Renal cortical epithelial cell (primary cell): Measurements from ENCODE around the gene UBA7. TPM values are rescaled to one million over a fixed set of nuclear protein-coding genes. Genes with fewer than 3 reads are reported as not detected.
"Not testable (repeated sequence)": the region's sequence is repeated elsewhere in the genome, so short reads cannot be mapped to it uniquely, and the experiment has no call there.

Source experiments
- DNase-seq: peaks from one replicate; pipeline ENCODE4 v3.0.0-alpha.2; 2011; ENCODE audit warnings: low read depth
- total RNA-seq: library from RNA; depleted of rRNA; stranded (reverse); fragments of >200 nt; gene quantifications from 2 replicates; pipeline ENCODE4 v1.2.3, GENCODE V29; 2014

UBA7 gene
- 24.8 and 25.1 TPM in 2 replicates for total RNA-seq

DNA sequence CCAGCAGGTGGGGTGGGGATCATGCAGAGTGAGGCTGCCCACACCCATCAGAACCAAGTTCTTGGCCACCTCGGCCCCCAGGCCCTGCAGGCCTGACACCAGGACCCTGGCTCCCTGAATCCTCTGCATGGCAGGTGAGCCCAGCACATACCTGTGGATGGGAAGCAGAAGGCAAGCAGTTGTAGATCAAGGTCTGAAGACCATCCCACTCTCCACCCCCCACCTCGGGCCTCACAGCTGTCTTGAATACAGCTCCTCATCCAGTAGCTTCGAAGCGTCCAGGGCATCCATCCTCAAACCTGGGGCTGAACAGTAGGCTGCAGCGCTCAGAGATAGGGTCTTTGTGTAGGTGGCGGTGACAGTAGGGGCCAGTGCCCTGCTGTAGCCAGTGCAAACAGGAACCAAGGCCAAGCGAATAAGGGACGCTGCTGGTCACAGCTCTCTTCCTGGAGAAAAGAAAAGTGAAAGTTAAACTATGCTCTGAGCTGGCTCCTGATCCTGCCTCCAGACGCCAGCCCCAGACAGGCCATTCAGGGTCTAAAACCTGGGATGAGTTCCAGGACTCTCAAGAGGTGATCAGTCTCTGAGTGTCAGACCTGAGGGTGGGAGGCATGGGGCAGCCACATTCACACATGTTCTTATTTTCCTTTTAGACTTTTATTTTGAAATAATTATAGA is at the start of gene UBA7:
Gene UBA7 (minus strand): TSS at position 457 of the 678 bp plus-strand sequence. CDS start 166 bp downstream, at position 291.
- DNase-seq: peak; percentile 60

- no peak for DNase-seq
These were observed 46.0 kb upstream of the UBA7 start for GRCh38 chr3:49859576-49860305.

GRCh38 chr3:49856181-49857005 is 42.6 kb upstream of the UBA7 start, which contains the start of gene TRAIP:
Gene TRAIP, minus strand, starts transcription at chr3:49856564. Its CDS starts 111 bp downstream, at chr3:49856453.
- DNase-seq: peak; percentile 86

DNA sequence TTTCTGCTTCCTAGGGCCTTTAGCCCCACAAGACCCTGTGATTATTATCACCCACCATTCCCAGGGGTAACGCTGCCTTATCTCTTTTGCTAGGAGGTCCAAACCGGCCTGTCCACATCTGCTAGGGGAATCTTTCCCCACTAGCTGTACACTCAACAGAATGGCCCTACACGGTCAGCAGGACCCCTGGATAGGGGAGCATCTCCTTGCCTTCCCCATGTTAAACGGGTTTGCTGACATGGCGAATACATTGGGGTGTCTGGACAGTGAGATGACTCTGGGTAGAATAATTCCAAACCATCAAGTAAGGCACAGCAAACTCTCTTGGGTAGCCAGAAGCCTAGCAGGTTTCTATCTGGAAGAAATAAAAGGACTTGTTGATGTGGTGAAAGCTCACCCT is 41.9 kb upstream of the UBA7 start:
- no peak for DNase-seq

DNA sequence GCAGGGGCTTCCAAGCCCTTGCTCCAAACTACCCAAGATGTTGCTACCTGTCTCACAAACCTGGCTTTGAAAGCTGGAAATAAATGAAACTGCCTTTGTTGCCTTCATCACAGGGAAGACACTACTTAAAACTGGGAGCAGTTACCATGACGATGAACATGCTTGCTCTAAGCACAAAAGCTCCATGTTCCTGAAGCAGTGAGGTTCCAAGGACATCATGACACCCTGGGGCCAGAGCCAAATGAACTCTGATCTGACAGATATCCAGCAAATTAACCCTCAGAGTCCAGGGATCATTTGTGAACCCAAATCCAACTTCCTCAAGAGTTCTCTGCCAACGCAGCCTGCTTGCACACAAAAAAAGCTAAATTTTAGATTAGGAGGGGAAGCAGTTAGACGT is 31.9 kb upstream of the UBA7 start:
- no peak for DNase-seq

DNA sequence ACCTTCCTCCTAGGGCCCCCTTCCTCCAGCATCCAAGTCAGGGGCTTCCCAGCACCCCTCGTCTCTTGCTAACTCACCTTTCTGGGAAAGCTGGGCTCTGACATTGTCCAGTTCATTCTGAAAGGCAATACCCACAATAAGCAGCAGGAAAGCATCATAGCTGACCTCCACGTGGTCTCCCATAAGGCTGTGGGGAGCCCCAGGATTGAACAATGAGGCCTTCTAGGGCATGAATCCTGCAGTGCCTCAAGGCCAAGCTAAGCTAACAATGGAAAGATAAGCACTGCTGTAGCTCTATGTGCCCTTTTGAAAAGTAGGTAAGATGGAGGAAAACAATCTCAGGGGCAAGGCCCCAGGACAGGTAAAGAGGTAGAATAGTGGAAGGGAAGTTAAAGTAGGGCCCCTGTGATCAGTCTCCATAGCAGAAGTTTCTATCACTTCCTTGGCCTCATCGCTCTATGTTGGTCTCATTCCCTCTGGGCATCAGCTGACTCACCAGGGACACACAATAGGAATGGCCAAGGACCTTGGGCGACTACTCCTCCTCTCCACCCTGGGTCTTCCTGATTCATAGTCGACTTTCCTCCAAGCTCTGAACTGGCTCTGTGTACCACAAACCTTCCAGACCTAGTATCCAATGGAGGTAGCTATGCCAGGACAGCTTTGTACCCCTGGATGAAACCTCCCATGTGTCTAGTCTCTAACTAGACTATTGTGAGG is 30.9 kb upstream of the UBA7 start:
- no peak for DNase-seq

DNA sequence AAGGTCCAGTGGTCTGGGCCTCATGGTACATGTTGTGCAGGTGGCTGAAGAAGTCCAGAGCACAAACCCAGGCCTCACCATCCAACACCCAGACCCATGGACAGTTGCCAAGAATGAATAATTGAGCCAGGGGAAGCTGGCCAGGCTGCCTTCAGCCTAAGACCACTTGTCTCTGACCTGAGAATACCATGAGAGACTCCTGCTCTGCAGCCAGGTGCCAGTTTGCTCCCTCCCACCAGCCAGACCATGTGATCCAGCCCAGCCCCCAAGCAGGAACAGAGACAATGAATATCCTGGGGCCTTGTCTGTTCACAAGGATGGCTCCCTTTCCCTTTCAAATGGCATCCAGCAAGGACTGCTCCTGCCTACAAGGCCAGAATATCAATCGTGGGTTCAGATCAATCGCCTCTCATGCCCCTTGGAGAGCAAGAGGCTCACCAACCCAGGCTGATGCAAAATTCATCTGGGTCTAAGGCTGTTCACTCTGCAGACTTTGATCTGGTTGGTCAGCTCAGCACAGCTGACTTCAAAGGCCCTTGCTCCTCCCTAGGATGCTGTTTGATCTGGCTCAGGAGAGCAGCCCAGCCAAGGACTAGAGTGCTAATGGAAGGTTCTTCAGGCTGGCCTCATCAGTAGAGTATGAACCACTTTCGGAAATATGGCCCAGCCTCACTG is 29.2 kb upstream of the UBA7 start:
- no peak for DNase-seq

GRCh38 chr3:49841806-49842205 is 28.1 kb upstream of the UBA7 start:
- no peak for DNase-seq

GRCh38 chr3:49841126-49841696 is 27.5 kb upstream of the UBA7 start:
- DNase-seq: peak; percentile 22

DNA sequence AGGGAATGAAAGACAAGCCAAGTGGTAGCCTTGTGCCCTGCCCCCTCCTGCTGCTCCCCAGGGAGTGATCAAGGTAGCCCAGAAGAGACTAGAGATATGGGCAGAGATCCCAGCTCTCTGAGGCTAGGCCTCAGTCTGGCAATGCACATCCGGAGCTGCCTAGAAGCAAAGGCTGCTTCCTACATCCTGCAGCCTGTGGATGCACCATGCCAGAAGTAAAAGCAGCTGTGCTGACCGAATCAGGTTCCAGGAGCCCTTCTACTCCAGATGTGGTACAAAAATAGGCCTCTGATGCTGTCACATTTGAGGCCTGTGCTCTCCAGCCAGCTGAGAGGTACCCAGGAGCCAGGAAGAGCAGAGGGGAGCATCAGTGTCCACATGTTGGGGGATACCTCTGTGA is 26.6 kb upstream of the UBA7 start:
- DNase-seq: no peak

DNA sequence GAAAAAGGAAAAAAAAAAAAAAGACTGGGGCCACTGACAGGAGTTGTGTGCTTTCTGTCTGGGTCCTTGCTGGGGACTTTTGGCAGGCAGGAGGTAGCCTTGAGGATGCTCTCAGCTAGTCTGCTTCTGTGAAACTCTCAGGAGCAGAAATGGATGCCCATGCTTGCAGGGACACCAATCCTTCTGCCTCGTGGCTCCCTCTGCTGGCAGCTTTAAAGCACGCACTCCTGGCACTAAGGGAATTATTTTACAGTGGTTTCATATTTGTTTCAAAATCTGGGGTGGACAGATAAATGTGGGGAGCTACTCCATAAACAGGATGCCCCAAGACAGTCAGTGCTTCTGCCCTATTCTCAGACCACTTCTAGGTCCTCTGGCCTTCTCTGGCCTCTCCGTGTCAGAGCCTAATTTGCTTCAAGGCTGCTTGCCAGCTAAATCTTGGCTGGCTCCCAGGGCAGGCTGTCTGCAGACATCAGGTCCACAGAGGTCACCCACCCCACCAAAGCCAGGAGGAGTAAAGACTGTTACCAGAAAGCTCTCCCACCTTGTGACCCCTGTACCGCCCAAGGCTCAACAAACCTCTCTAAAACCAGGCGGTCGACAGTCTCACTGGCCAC is 25.5 kb upstream of the UBA7 start:
- DNase-seq: peak; percentile 60

DNA sequence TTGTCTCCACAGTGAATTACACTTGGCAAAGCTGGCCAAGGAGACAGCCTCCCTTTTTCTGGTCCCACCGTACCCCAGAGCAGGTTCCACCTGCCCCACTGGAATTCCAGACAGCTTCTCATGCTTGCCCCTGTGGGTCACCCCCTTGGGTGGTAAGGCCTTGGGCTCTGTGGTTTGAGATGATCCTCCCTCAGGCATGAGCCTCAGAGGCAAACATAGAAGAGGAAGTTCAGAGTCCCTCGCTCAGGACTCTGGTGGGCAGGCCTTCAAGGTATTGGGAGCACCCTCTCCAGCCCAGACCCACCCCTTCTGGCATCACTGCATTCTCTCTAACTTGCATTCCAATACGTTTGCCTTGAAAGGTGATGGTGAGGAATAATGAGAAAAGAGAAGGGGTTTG is 17.6 kb upstream of the UBA7 start:
- no peak for DNase-seq

DNA sequence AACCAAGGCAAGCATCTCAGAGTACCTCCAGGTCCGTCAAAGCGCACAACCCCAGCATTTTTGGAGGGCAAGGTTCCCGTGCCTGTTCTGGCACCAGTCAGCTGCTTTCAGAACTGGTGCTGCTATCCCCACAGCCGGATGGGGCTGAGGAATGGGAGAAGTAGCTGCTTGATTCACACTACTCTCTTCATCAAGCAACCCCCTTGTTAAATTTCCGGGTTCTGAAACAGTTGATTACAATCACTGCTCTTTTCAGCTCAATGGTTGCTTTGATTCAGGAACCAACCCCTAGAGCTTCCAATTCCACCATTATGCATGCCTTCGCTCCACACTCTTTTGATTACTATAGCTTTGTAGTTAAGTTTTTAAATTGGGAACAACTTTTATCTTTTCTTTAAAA is 12.3 kb upstream of the UBA7 start:
- no peak for DNase-seq

DNA sequence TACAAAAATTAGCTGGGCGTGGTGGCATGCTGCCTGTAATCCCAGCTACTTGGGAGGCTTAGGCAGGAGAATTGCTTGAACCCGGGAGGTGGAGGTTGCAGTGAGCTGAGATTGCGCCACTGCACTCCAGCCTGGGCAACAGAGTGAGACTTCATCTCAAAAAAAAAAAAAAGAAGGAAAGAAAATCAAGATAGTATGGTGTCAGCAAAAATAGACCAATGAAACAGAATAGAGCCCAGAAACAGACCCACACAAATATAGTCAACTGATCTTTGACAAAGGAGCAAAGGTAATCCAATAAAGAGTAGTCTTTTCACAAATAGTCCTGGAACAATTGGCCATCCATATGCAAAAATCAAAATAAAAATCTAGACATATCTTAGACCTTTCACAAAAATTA is 9.4 kb upstream of the UBA7 start:
- not testable (repeated sequence) for DNase-seq

DNA sequence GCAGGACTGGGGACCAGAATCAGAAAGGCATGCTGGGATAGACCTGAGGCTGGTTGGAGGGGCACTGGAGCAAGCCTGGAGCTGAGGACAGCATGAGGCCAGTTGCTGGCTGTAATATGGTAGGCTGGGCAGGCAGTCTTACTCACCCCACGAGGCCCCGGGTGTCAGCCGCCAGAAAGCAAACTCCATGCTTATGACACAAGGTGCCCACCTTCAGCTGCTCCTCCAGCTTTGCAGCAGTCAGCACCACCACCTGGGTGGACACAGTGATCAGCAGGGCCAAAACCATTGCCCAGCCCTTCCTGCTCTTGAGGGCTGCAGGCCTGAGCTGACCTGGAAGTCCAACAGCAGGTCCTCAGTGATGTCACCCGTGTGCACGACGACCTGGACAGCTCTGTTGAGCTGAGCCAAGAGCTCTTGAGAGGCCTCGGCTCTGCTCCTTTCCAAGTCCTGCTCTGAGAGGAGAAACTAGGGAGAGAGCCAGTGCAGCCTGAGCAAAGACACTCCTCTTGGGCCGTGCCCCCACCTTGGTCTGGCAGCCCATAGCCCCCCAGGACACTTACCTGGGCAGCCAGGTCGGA is 747 bp downstream of the UBA7 start:
- no peak for DNase-seq

DNA sequence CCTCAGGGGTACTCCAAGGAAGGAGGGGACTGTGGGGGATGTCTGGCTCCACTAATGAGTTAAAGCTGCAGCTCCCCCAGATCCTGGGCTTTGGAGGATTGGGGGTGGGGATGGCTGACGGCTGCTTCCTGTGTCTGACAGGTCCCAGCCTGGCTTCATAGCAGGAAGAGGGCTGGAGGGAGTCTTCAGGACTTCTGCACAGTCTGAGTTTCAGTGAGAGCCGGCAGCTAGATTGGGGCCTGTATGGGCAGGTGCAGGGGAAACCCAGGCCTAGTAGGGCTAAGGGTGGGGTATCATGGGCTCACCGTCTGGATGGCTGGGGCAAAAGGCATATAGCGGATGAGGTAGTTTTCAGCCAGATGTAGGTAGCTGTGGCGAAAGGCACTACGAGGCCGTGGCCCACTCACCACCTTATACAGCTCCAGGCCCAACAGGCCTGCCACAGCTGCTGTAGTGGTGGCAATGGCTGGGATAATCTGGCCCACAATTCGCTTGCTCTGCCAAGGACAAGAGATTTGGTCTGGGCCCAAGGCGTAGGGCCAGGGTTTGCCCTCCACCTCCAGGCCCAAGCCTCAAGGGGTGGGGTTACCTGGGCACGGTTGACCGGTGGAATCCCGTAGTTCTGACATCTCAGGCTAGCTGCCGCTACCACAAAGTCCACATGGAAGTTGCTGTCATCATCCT is 6.2 kb downstream of the UBA7 start:
- DNase-seq: no peak

- no peak for DNase-seq
These were observed 6.9 kb downstream of the UBA7 start for GRCh38 chr3:49806850-49807249.

DNA sequence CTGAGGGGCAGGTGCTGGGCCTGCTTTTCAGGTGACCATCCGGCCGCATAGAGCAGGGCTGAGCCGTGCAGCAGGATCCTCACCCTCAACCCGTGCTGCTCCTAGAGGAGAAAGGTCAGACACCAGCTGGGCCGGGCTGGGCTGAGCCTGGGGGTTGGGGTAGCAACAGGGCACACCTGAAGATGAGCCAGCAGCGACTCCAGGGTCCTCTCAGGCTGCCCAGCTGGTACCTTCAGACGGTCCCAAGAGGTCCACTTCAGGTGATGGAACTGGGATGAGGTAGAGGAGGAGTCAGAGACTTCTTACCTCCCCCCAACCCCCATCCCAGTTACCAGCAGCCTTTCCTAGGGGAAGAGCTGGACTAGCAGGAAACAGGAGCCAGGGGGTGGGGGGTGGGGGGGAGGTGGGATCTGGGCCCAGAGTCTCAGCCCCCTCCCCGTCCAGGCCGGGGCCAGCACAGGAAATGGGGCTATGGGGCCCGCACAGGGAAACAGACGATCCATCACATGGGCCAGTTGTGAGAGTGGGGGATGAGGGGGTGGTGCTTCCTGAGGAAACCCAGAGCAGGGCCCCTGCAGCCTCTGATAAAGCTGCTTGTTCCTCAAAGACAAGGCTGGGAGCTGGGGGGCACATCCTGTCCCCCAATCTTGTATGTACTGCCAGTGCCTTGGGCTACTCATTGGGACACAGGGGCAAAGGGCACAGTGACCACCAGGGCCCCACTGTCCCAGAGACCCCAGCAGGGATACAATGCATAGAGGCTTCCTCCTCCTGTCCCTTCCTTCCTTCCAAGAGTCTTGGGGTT is 7.7 kb downstream of the UBA7 start:
- no peak for DNase-seq

GRCh38 chr3:49805367-49805782 is 8.4 kb downstream of the UBA7 start:
- no peak for DNase-seq
